ENCODE data around the gene PRPF4.

DNA sequence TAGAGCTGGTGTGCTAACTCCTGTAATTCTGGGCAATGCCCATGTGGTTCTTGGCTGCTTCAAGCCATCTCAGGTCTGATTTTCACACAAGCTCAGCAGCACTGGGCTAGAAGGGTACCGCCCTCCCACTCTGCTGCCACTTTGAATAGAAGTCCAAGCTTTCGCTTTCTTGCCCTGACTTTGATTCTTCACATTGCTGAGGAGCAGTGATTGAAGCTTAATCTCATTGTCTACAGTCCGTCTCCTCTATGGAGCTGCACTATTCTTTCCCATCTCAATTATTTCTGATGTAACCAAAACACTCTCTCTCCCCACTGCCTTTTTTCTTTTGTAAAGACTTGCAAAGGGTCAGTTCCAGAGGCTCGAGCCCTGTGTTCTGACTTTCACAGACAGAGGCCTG lies 40.6 kb downstream of the PRPF4 start:
- TF ChIP-seq, protein P1, sequence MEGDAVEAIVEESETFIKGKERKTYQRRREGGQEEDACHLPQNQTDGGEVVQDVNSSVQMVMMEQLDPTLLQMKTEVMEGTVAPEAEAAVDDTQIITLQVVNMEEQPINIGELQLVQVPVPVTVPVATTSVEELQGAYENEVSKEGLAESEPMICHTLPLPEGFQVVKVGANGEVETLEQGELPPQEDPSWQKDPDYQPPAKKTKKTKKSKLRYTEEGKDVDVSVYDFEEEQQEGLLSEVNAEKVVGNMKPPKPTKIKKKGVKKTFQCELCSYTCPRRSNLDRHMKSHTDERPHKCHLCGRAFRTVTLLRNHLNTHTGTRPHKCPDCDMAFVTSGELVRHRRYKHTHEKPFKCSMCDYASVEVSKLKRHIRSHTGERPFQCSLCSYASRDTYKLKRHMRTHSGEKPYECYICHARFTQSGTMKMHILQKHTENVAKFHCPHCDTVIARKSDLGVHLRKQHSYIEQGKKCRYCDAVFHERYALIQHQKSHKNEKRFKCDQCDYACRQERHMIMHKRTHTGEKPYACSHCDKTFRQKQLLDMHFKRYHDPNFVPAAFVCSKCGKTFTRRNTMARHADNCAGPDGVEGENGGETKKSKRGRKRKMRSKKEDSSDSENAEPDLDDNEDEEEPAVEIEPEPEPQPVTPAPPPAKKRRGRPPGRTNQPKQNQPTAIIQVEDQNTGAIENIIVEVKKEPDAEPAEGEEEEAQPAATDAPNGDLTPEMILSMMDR (IDR thresholded peaks at IDR 0.05; ENCODE audit: low read depth, low read length), result no peak
- TF ChIP-seq MAX (IDR thresholded peaks at IDR 0.05; ENCODE audit: low read depth, low read length), result no peak

Data from NB4 (cell line).